HEK293T (cell line): ENCODE data around the gene PHYKPL.

Experiments used
- CTCF ChIA-PET: fragments of 350-600 bp; formaldehyde crosslinking; extraction: SDS; loops from one replicate; lab custom pipeline; 2021; ENCODE audit warnings: antibody characterized with exemption, inconsistent platforms; lab: Yijun Ruan, JAX
- POLR2A ChIA-PET: fragments of 350-600 bp; formaldehyde crosslinking; extraction: SDS; loops from one replicate; lab custom pipeline; 2020; ENCODE audit warnings: antibody characterized with exemption, inconsistent platforms; lab: Yijun Ruan, JAX
- DNase-seq: peaks from one replicate; pipeline ENCODE4 v3.0.0; 2012; ENCODE audit warnings: mixed read lengths; ENCODE audit errors: extremely low spot score
- ARNT ChIP-seq: fragments of 450-650 bp; IDR thresholded peaks from 2 replicates; pipeline ENCODE4 v1.6.1; 2017; ENCODE audit warnings: mild to moderate bottlenecking
- BHLHE40 ChIP-seq: fragments of 450-650 bp; IDR thresholded peaks from 2 replicates; pipeline ENCODE4 v1.6.1; 2016; ENCODE audit warnings: mild to moderate bottlenecking, moderate library complexity, borderline replicate concordance
- CTBP1 ChIP-seq: fragments of 450-650 bp; IDR thresholded peaks from 2 replicates; pipeline ENCODE4 v1.6.1; 2016; ENCODE audit warnings: borderline replicate concordance
- ELF4 ChIP-seq: fragments of 450-650 bp; IDR thresholded peaks from 2 replicates; pipeline ENCODE4 v1.6.1; 2017; ENCODE audit warnings: antibody characterized with exemption
- FOXA1 ChIP-seq: fragments of 450-650 bp; IDR thresholded peaks from 2 replicates; pipeline ENCODE4 v1.6.1; 2016; ENCODE audit warnings: mild to moderate bottlenecking
- FOXK2 ChIP-seq: fragments of 450-650 bp; IDR thresholded peaks from 2 replicates; pipeline ENCODE4 v1.6.1; 2016; ENCODE audit warnings: mild to moderate bottlenecking
- FOXM1 ChIP-seq: fragments of 450-650 bp; IDR thresholded peaks from 2 replicates; pipeline ENCODE4 v1.6.1; 2017; ENCODE audit warnings: mild to moderate bottlenecking, borderline replicate concordance
- HDGF ChIP-seq: fragments of 450-650 bp; IDR thresholded peaks from 2 replicates; pipeline ENCODE4 v1.6.1; 2017; ENCODE audit warnings: antibody characterized with exemption, borderline replicate concordance
- L3MBTL2 ChIP-seq: fragments of 450-650 bp; conservative IDR thresholded peaks from 2 replicates; pipeline ENCODE4 v1.6.1; 2016; ENCODE audit warnings: mild to moderate bottlenecking
- LEF1 ChIP-seq: fragments of 450-650 bp; IDR thresholded peaks from 2 replicates; pipeline ENCODE4 v1.6.1; 2017; ENCODE audit warnings: mild to moderate bottlenecking, borderline replicate concordance
- NFRKB ChIP-seq: fragments of 450-650 bp; IDR thresholded peaks from 2 replicates; pipeline ENCODE4 v1.6.1; 2016; ENCODE audit warnings: mild to moderate bottlenecking, moderate library complexity
- PKNOX1 ChIP-seq: fragments of 450-650 bp; IDR thresholded peaks from 2 replicates; pipeline ENCODE4 v1.6.1; 2016
- SP1 ChIP-seq: fragments of 450-650 bp; IDR thresholded peaks from 2 replicates; pipeline ENCODE4 v1.6.1; 2017
- SUZ12 ChIP-seq: fragments of 450-650 bp; IDR thresholded peaks from 2 replicates; pipeline ENCODE4 v1.6.1; 2016; ENCODE audit warnings: mild to moderate bottlenecking
- TARDBP ChIP-seq: fragments of 450-650 bp; IDR thresholded peaks from 2 replicates; pipeline ENCODE4 v1.6.1; 2016
- ZNF384 ChIP-seq: fragments of 450-650 bp; IDR thresholded peaks from 2 replicates; pipeline ENCODE4 v1.6.1; 2016

The PHYKPL gene

GRCh38 chr5:178193251-178193809 lies 39.3 kb downstream of the PHYKPL start:
- no peak for TF ChIP-seq L3MBTL2
- TF ChIP-seq FOXM1, result no peak
- TF ChIP-seq TARDBP, result no peak
- TF ChIP-seq FOXK2, result no peak
- TF ChIP-seq CTBP1, result no peak
- no peak for TF ChIP-seq ARNT
- no peak for TF ChIP-seq NFRKB
- TF ChIP-seq LEF1, result no peak
- TF ChIP-seq PKNOX1, result no peak
- no peak for TF ChIP-seq ZNF384
- no peak for TF ChIP-seq SP1
- no peak for TF ChIP-seq ELF4
- TF ChIP-seq BHLHE40, result no peak
- DNase-seq, result no peak
- POLR2A ChIA-PET, result no interaction called here
- CTCF ChIA-PET, result no interaction called here

GRCh38 chr5:178192787-178193186 lies 39.8 kb downstream of the PHYKPL start:
- no peak for TF ChIP-seq CTBP1
- no peak for TF ChIP-seq PKNOX1
- no peak for TF ChIP-seq ZNF384
- no peak for TF ChIP-seq SUZ12
- TF ChIP-seq TARDBP, result no peak
- no peak for TF ChIP-seq HDGF
- TF ChIP-seq LEF1, result no peak
- no peak for TF ChIP-seq NFRKB
- TF ChIP-seq FOXA1, result no peak
- no peak for TF ChIP-seq ELF4
- TF ChIP-seq BHLHE40, result no peak
- TF ChIP-seq SP1, result no peak
- no peak for TF ChIP-seq ARNT
- no peak for TF ChIP-seq L3MBTL2
- no peak for TF ChIP-seq FOXM1
- no peak for TF ChIP-seq FOXK2
- POLR2A ChIA-PET, result no interaction called here
- CTCF ChIA-PET, result no interaction called here
- no peak for DNase-seq

- no peak for DNase-seq
- ChIA-PET CTCF (interaction anchor here (0.7 kb wide), 1 partner anchor 22 kb away, joined by 4 read pairs; no protein-coding TSS in a partner anchor), POLR2A (interaction anchor here (0.7 kb wide), 1 partner anchor 12 kb away, joined by 4 read pairs; the partner anchor contains the start of gene HNRNPAB)
- TF ChIP-seq PKNOX1, result no peak
- TF ChIP-seq ELF4, result no peak
- TF ChIP-seq LEF1, result no peak
- TF ChIP-seq FOXA1, result no peak
- TF ChIP-seq HDGF, result no peak
- no peak for TF ChIP-seq NFRKB
- no peak for TF ChIP-seq SP1
- no peak for TF ChIP-seq FOXM1
- TF ChIP-seq FOXK2, result no peak
These were observed 40.4 kb downstream of the PHYKPL start for GRCh38 chr5:178192244-178192643.

- no peak for TF ChIP-seq ARNT
- no peak for TF ChIP-seq SUZ12
- TF ChIP-seq L3MBTL2, result no peak
- TF ChIP-seq NFRKB, result no peak
- no peak for TF ChIP-seq FOXK2
- TF ChIP-seq ELF4, result no peak
- TF ChIP-seq LEF1, result no peak
- no peak for TF ChIP-seq TARDBP
- no peak for TF ChIP-seq CTBP1
- no peak for TF ChIP-seq FOXA1
- TF ChIP-seq FOXM1, result no peak
- no peak for TF ChIP-seq PKNOX1
- no peak for TF ChIP-seq ZNF384
- TF ChIP-seq SP1, result no peak
- TF ChIP-seq BHLHE40, result no peak
- POLR2A ChIA-PET, result interaction anchor here (0.7 kb wide), 1 partner anchor 13 kb away, joined by 4 read pairs; the partner anchor contains the start of gene HNRNPAB
- no peak for DNase-seq
- CTCF ChIA-PET, result interaction anchor here (0.7 kb wide), 1 partner anchor 22 kb away, joined by 4 read pairs; no protein-coding TSS in a partner anchor
These were observed 40.9 kb downstream of the PHYKPL start for GRCh38 chr5:178191661-178192060.

- POLR2A ChIA-PET, result interaction anchor here (1.1 kb wide), 1 partner anchor 15 kb away, joined by 5 read pairs; the partner anchor contains the start of gene HNRNPAB
- CTCF ChIA-PET, result no interaction called here
- no peak for DNase-seq
- TF ChIP-seq PKNOX1, result no peak
- TF ChIP-seq HDGF, result no peak
- TF ChIP-seq L3MBTL2, result no peak
- no peak for TF ChIP-seq FOXK2
- no peak for TF ChIP-seq FOXA1
- no peak for TF ChIP-seq BHLHE40
- TF ChIP-seq LEF1, result no peak
- TF ChIP-seq ZNF384, result no peak
- no peak for TF ChIP-seq SP1
- no peak for TF ChIP-seq ELF4
- no peak for TF ChIP-seq ARNT
- no peak for TF ChIP-seq NFRKB
- TF ChIP-seq TARDBP, result no peak
- no peak for TF ChIP-seq SUZ12
- TF ChIP-seq CTBP1, result no peak
- TF ChIP-seq FOXM1, result no peak
These were observed 43.2 kb downstream of the PHYKPL start for GRCh38 chr5:178189433-178189832.
